Measurements from ENCODE around the gene COBL.

COBL gene

GRCh38 chr7:50988465-50988864 lies 328.1 kb downstream of the COBL start:
- no peaks in the 10 kb centered on the region for H3K4me1 Mint-ChIP-seq
- no peak overlapping the region for H3K4me3 Mint-ChIP-seq
- peaks cover 3% of the 10 kb centered on the region for H3K27me3 Mint-ChIP-seq (ENCODE audit: low read depth, poor library complexity)
- TF ChIP-seq CTCF (IDR thresholded peaks at IDR 0.05) = no peak
- H3K27ac Mint-ChIP-seq = no peak overlapping the region
- H3K9me3 Mint-ChIP-seq = no peaks in the 10 kb centered on the region
- DNase-seq = no peak
- H3K36me3 Mint-ChIP-seq (ENCODE audit: low read depth) = no peaks in the 10 kb centered on the region

- Mint-ChIP-seq H3K4me1 (no peaks in the 10 kb centered on the region), H3K27ac (no peak overlapping the region), H3K27me3 (ENCODE audit: low read depth, poor library complexity) (peaks cover 3% of the 10 kb centered on the region), H3K9me3 (no peaks in the 10 kb centered on the region), H3K4me3 (no peak overlapping the region), H3K36me3 (ENCODE audit: low read depth) (no peaks in the 10 kb centered on the region)
- DNase-seq = no peak
- no peak for TF ChIP-seq CTCF (IDR thresholded peaks at IDR 0.05)
Measured at GRCh38 chr7:50985096-50985495, 331.5 kb downstream of the COBL start.

- no peaks in the 10 kb centered on the region for H3K4me1 Mint-ChIP-seq
- H3K36me3 Mint-ChIP-seq (ENCODE audit: low read depth) = no peaks in the 10 kb centered on the region
- H3K4me3 Mint-ChIP-seq = no peak overlapping the region
- peaks cover 8% of the 10 kb centered on the region for H3K9me3 Mint-ChIP-seq
- no peak for TF ChIP-seq CTCF (IDR thresholded peaks at IDR 0.05)
- no peak for DNase-seq
- H3K27me3 Mint-ChIP-seq (ENCODE audit: low read depth, poor library complexity) = peaks cover 3% of the 10 kb centered on the region
- no peak overlapping the region for H3K27ac Mint-ChIP-seq
Measured at GRCh38 chr7:50983850-50984249, 332.8 kb downstream of the COBL start.

GRCh38 chr7:50982626-50983025 lies 334.0 kb downstream of the COBL start:
- no peaks in the 10 kb centered on the region for H3K4me1 Mint-ChIP-seq
- no peak for TF ChIP-seq CTCF (IDR thresholded peaks at IDR 0.05)
- peaks cover 19% of the 10 kb centered on the region for H3K9me3 Mint-ChIP-seq
- peaks cover 3% of the 10 kb centered on the region for H3K27me3 Mint-ChIP-seq (ENCODE audit: low read depth, poor library complexity)
- H3K4me3 Mint-ChIP-seq = no peak overlapping the region
- no peaks in the 10 kb centered on the region for H3K36me3 Mint-ChIP-seq (ENCODE audit: low read depth)
- H3K27ac Mint-ChIP-seq = no peak overlapping the region
- DNase-seq = no peak

GRCh38 chr7:50981743-50982142 lies 334.9 kb downstream of the COBL start:
- Mint-ChIP-seq H3K27me3 (ENCODE audit: low read depth, poor library complexity) (peaks cover 3% of the 10 kb centered on the region), H3K4me3 (no peak overlapping the region), H3K36me3 (ENCODE audit: low read depth) (peaks cover 2% of the 10 kb centered on the region), H3K4me1 (no peaks in the 10 kb centered on the region), H3K27ac (peak overlapping the region; percentile 41), H3K9me3 (peaks cover 28% of the 10 kb centered on the region)
- no peak for DNase-seq
- no peak for TF ChIP-seq CTCF (IDR thresholded peaks at IDR 0.05)

GRCh38 chr7:50980411-50980810 lies 336.2 kb downstream of the COBL start:
- Mint-ChIP-seq H3K36me3 (ENCODE audit: low read depth) (peaks cover 4% of the 10 kb centered on the region), H3K27ac (no peak overlapping the region), H3K4me3 (no peak overlapping the region), H3K9me3 (peaks cover 41% of the 10 kb centered on the region), H3K27me3 (ENCODE audit: low read depth, poor library complexity) (peaks cover 3% of the 10 kb centered on the region), H3K4me1 (no peaks in the 10 kb centered on the region)
- no peak for TF ChIP-seq CTCF (IDR thresholded peaks at IDR 0.05)
- no peak for DNase-seq
